Astrocyte (in vitro differentiated cells and primary cell): ENCODE results near the gene EMID1.

ENCODE experiments used
- CTCF ChIP-seq: IDR thresholded peaks from 2 replicates; pipeline ENCODE4 v1.5.1; 2011; ENCODE audit warnings: low read depth, mild to moderate bottlenecking, inconsistent platforms, low read length, moderate library complexity; ENCODE audit not compliant: insufficient read depth
- EZH2 ChIP-seq: IDR thresholded peaks from 2 replicates; pipeline ENCODE4 v1.6.1; 2012; ENCODE audit warnings: mild to moderate bottlenecking, low read length, inconsistent platforms; ENCODE audit not compliant: insufficient read depth

GRCh38 chr22:29307596-29308147, 102.0 kb downstream of the EMID1 start:
- no peak for TF ChIP-seq CTCF
- TF ChIP-seq EZH2, result no peak
